GM10847 (cell line): ENCODE data around the gene EPC2.

Experiments
- POLR2A ChIP-seq: IDR thresholded peaks from 2 replicates; pipeline ENCODE4 v1.6.1; 2011; ENCODE audit not compliant: insufficient read length; ENCODE audit errors: extremely low read depth

EPC2 gene

GRCh38 chr2:148619560-148620195, 24.9 kb upstream of the EPC2 start:
- no peak for TF ChIP-seq POLR2A

DNA sequence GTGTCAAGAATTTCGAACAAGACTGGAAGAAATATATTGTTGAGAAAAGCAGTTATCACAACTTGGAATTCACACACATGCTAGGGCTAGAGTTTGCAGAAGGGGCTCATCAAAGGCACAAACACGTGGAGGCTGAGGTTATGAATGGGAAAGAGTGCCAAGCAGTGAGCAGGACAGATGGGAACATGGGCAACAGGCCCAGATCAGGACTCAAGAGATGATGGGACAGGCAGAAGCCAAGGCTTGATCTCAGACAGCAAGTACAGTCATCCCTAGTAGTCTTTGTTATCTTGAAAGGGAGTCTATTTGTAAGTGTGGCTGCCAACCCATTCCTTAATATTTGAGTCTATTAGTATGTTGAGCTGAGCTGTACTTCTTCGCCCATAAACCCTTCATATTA, 22.2 kb upstream of the EPC2 start:
- TF ChIP-seq POLR2A: no peak

GRCh38 chr2:148623086-148623485, 21.5 kb upstream of the EPC2 start:
- TF ChIP-seq POLR2A: no peak

GRCh38 chr2:148627224-148627623, 17.3 kb upstream of the EPC2 start:
- TF ChIP-seq POLR2A: no peak

DNA sequence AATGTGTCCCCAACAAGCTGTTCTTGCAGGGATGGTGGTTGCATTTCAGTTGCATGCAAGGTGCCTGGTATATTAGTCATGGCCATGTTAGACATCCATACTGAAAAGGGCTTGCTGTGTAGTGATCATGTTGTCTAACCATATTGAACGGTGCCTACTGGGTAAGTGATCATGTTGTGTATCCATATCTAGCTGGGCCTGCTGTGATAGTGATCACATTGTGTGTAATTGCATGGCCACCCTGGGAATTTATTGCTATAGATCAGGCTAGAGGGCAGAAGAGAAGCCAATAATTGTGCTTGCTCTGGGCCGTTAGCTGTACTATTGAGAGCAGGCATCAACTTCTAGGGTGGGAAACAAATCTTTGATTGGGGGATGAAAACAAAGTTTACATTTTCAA, 9.8 kb upstream of the EPC2 start:
- no peak for TF ChIP-seq POLR2A

DNA sequence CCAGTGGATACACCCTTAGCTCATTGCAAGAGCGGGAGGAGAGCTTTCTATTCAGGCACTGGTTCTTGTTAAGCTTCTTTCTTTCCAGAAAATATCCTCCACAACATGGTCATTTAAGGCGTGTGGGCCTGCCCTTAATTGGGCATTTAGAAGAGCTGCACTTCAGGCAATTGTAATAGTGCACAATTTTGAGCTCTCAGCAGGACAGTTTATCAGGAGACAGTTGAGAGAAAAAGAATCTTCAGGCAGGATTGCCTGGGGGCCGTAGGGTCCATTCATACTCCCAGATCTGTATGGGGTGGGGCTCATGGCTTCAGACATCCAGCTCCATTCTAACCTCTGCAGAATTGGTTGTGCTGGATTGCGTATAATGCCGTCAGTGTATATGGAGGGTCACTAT, 6.0 kb upstream of the EPC2 start:
- TF ChIP-seq POLR2A: no peak

- TF ChIP-seq POLR2A: no peak
These were observed 3.8 kb upstream of the EPC2 start for GRCh38 chr2:148640767-148641166.

- TF ChIP-seq POLR2A: no peak
These were observed 2.3 kb upstream of the EPC2 start for GRCh38 chr2:148642112-148642744.

GRCh38 chr2:148642891-148643416, 1.6 kb upstream of the EPC2 start:
- no peak for TF ChIP-seq POLR2A

- TF ChIP-seq POLR2A: no peak
These were observed 1.1 kb upstream of the EPC2 start for GRCh38 chr2:148643421-148643820.

- TF ChIP-seq POLR2A: no peak
These were observed 460 bp downstream of the EPC2 start for GRCh38 chr2:148644883-148645538.

- TF ChIP-seq POLR2A: no peak
These were observed 1.1 kb downstream of the EPC2 start for GRCh38 chr2:148645539-148646230.

DNA sequence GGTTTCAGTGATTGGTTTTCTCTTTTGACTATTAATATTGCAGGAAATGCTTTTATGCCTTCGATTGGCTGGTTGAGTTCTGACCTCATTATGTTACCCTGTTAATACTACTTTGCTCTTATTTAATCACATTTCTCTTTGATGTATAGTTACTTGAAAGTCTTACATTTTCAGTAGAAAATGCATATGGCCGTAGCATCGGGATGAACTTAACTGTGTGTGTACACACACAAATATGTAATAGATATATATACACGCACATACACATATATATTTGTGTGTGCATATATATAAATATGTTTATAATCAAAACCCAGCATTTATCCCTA, 1.6 kb downstream of the EPC2 start:
- TF ChIP-seq POLR2A: no peak

DNA sequence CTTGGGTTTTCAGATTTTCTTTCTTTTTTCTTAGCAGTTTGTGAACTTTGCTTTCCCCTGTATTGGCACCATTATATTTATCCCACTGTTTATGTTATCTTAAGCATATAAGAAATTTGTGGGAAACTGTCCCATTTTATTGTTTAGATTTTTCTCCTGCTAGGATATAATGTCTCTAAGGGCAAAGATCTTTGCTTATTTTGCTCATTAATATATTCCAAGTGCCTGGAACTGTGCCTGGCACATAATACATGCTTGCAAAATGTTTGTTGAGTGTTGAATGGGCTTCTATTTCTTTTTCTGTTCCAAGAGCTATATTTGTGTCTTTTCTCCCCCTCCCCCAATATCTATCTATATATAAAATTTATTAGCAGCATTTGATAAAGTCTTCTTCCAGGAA, 5.4 kb downstream of the EPC2 start:
- TF ChIP-seq POLR2A: no peak

- TF ChIP-seq POLR2A: no peak
These were observed 6.3 kb downstream of the EPC2 start for GRCh38 chr2:148650881-148651280.

DNA sequence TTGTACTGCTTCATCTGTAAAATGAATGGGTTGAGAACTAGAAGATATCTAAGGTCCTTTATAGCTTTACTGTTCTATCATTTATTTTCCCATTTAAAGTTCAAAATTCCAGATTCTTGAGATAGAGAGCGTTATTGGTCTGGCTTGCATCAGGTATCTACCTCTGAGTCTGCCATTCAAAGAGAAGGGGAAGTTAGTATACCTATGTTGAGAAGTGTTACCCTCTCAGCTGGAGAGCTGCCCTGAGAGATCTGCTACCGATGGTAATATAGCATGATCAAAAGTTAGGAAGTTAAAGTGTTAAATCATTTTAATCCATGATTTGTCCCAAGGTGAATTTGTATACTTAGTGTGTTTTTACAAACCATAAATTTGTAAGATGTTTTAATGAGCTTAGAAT, 7.4 kb downstream of the EPC2 start:
- no peak for TF ChIP-seq POLR2A
